OCI-LY1 (cell line): ENCODE results near the gene KCNMA1.

Experiments used
- H2AFZ ChIP-seq: fragments of 200-600 bp; sonication (generic), shearing (Covaris generic); 2 replicates; pipeline ENCODE4 v1.6.0; 2014; ENCODE audit warnings: antibody characterized with exemption, mild to moderate bottlenecking, low read length
- H3F3A ChIP-seq: fragments of 200-600 bp; sonication (generic), shearing (Covaris generic); 2 replicates; pipeline ENCODE4 v1.6.0; 2014; ENCODE audit warnings: mild to moderate bottlenecking, antibody characterized with exemption, low read length, moderate library complexity; ENCODE audit not compliant: insufficient read depth
- H3K27ac ChIP-seq: fragments of 200-600 bp; sonication (generic); 2 replicates; pipeline ENCODE4 v1.5.1; 2014; ENCODE audit warnings: low read length, mixed run types, mild to moderate bottlenecking, low read depth; ENCODE audit not compliant: poor library complexity, severe bottlenecking
- H3K27me3 ChIP-seq: fragments of 200-600 bp; sonication (generic); 2 replicates; pipeline ENCODE4 v1.6.0; 2014; ENCODE audit warnings: antibody characterized with exemption, mild to moderate bottlenecking, low read length, moderate library complexity; ENCODE audit not compliant: insufficient read depth
- H3K36me3 ChIP-seq: fragments of 200-600 bp; sonication (generic); 2 replicates; pipeline ENCODE4 v1.6.1; 2014; ENCODE audit warnings: mild to moderate bottlenecking, antibody characterized with exemption, low read length, moderate library complexity, mixed read lengths; ENCODE audit not compliant: insufficient read depth
- H3K4me1 ChIP-seq: fragments of 200-600 bp; sonication (generic); 2 replicates; pipeline ENCODE4 v1.5.1; 2014; ENCODE audit warnings: mild to moderate bottlenecking, low read length, moderate library complexity; ENCODE audit not compliant: insufficient read depth, severe bottlenecking
- H3K4me2 ChIP-seq: fragments of 200-600 bp; sonication (generic), shearing (Covaris generic); 2 replicates; pipeline ENCODE4 v1.6.1; 2014; ENCODE audit warnings: low read length
- H3K4me3 ChIP-seq: fragments of 200-600 bp; sonication (generic); 2 replicates; pipeline ENCODE4 v1.5.1; 2014; ENCODE audit warnings: low read length, low read depth, mild to moderate bottlenecking, mixed read lengths; ENCODE audit not compliant: poor library complexity, severe bottlenecking
- H3K79me2 ChIP-seq: fragments of 200-600 bp; shearing (Covaris generic); 2 replicates; pipeline ENCODE4 v1.6.1; 2016; ENCODE audit warnings: mixed run types, low read length, mixed read lengths; ENCODE audit not compliant: insufficient read depth
- H3K9ac ChIP-seq: fragments of 200-600 bp; sonication (generic), shearing (Covaris generic); 2 replicates; pipeline ENCODE4 v1.6.1; 2014; ENCODE audit warnings: mild to moderate bottlenecking, low read length, mixed read lengths
- H3K9me2 ChIP-seq: fragments of 200-600 bp; sonication (generic), shearing (Covaris generic); 2 replicates; pipeline ENCODE4 v1.6.1; 2014; ENCODE audit warnings: low read depth, mild to moderate bottlenecking, low read length, mixed read lengths
- H3K9me3 ChIP-seq: fragments of 200-600 bp; shearing (Covaris generic); 2 replicates; pipeline ENCODE4 v1.6.1; 2014; ENCODE audit warnings: low read length, mixed read lengths
- H4K20me1 ChIP-seq: fragments of 200-600 bp; sonication (generic), shearing (Covaris generic); 2 replicates; pipeline ENCODE4 v1.6.0; 2016; ENCODE audit warnings: mild to moderate bottlenecking, low read length; ENCODE audit not compliant: insufficient read depth
- EZH2 ChIP-seq: fragments of 200-600 bp; sonication (generic), shearing (Covaris generic); IDR thresholded peaks from 2 replicates; pipeline ENCODE4 v1.8.0; 2017; ENCODE audit warnings: borderline replicate concordance, mixed run types, mild to moderate bottlenecking, antibody characterized with exemption, low read length, moderate library complexity, mixed read lengths
- TF ChIP-seq, protein P1 (sequence below): fragments of 200-600 bp; sonication (generic), shearing (Covaris generic); IDR thresholded peaks from 2 replicates; pipeline ENCODE4 v1.5.1; 2017; ENCODE audit warnings: mild to moderate bottlenecking, antibody characterized with exemption, low read length, moderate library complexity, mixed read lengths

Gene KCNMA1

DNA sequence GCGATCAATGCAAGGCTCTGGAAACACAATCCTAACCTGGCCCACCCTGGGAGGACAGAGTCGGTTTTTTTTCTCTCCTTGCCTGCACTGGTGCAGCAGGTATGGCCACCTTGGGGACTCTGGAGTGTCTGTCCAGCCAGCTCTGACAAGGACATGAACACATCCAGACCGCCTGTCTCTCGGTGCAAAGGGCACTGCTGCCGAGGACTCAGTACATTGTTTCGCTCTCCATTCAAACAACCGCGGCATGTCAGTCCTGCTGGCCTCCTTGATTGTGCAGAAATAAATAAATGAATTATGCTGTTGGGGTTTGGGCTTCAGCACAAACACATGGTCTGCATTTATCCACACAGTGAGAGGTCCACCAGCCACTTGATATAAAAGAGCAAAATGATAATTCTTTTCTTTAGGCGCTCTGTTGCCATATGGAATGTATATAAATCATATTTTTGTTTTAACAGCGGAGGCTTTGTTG lies 565.2 kb downstream of the KCNMA1 start:
- Histone ChIP-seq H3K36me3 (no peaks in the 10 kb centered on the region), H3K4me1 (no peaks in the 10 kb centered on the region), H4K20me1 (no peaks in the 10 kb centered on the region), H3K4me3 (no peak overlapping the region), H2AFZ (no peak overlapping the region), H3K79me2 (no peaks in the 10 kb centered on the region), H3F3A (no peaks in the 10 kb centered on the region), H3K9me2 (no peaks in the 10 kb centered on the region), H3K4me2 (no peak overlapping the region), H3K27me3 (no peaks in the 10 kb centered on the region), H3K9ac (no peak overlapping the region), H3K27ac (no peak overlapping the region), H3K9me3 (no peaks in the 10 kb centered on the region)
- TF ChIP-seq, protein P1, sequence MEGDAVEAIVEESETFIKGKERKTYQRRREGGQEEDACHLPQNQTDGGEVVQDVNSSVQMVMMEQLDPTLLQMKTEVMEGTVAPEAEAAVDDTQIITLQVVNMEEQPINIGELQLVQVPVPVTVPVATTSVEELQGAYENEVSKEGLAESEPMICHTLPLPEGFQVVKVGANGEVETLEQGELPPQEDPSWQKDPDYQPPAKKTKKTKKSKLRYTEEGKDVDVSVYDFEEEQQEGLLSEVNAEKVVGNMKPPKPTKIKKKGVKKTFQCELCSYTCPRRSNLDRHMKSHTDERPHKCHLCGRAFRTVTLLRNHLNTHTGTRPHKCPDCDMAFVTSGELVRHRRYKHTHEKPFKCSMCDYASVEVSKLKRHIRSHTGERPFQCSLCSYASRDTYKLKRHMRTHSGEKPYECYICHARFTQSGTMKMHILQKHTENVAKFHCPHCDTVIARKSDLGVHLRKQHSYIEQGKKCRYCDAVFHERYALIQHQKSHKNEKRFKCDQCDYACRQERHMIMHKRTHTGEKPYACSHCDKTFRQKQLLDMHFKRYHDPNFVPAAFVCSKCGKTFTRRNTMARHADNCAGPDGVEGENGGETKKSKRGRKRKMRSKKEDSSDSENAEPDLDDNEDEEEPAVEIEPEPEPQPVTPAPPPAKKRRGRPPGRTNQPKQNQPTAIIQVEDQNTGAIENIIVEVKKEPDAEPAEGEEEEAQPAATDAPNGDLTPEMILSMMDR = no peak
- no peak for TF ChIP-seq EZH2

DNA sequence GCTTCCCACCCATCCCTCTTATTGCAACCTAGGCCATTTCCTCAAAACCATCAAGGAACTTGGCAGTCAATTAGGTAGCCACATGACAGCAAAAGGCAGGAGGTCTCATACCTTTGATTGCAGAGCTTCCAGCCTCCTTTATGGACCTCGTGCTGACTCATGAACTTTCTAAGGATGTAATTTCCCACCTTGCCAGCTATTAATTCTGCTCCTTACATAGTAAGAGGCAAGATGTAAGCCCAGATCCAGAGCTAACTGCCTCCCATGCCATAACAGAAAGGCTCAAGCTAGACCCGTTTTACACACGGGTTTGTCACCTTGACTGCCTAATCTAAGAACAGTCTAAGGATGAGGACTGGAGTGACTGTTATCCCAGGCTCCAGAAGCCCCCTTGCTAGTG lies 565.7 kb downstream of the KCNMA1 start:
- Histone ChIP-seq H2AFZ (no peak overlapping the region), H3K9me3 (no peaks in the 10 kb centered on the region), H3F3A (no peaks in the 10 kb centered on the region), H3K27me3 (no peaks in the 10 kb centered on the region), H4K20me1 (no peaks in the 10 kb centered on the region), H3K27ac (no peak overlapping the region), H3K79me2 (no peaks in the 10 kb centered on the region), H3K36me3 (no peaks in the 10 kb centered on the region), H3K4me1 (no peaks in the 10 kb centered on the region), H3K9ac (no peak overlapping the region), H3K4me3 (no peak overlapping the region), H3K4me2 (no peak overlapping the region), H3K9me2 (no peaks in the 10 kb centered on the region)
- TF ChIP-seq, protein P1 = no peak
- TF ChIP-seq EZH2 = no peak

DNA sequence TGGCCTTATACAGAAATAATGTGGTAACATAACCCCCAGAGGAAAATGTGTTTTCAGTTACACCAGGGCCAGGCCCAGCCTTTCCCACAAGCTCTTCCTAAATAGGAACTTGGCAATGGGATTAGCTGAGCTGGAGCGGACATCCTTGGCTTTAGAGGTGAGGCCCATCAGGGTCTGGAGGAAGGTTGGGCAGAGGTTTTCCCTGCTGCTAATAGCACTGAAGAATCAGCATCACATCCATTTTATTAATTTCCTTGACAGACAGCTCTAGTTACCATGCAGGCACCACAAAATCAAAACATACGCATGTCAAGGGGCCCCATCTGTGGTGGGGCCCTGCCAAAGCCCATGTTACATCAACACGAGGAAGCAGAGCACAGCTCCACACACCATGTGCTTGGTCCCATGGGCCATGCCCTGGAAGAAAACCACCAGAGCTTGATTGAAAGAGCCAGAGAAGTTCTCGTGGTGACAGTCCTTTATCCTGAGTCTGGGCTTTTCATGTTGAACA lies 566.6 kb downstream of the KCNMA1 start:
- Histone ChIP-seq H3K27me3 (no peaks in the 10 kb centered on the region), H3K36me3 (no peaks in the 10 kb centered on the region), H3F3A (no peaks in the 10 kb centered on the region), H3K9me2 (no peaks in the 10 kb centered on the region), H2AFZ (no peak overlapping the region), H3K9ac (no peak overlapping the region), H3K9me3 (no peaks in the 10 kb centered on the region), H3K79me2 (no peaks in the 10 kb centered on the region), H3K4me3 (no peak overlapping the region), H3K4me1 (no peaks in the 10 kb centered on the region), H3K27ac (no peak overlapping the region), H4K20me1 (no peaks in the 10 kb centered on the region), H3K4me2 (no peak overlapping the region)
- TF ChIP-seq, protein P1 = no peak
- no peak for TF ChIP-seq EZH2
